Measurements from ENCODE around the gene PRRG2. TPM values are rescaled to one million over a fixed set of nuclear protein-coding genes. Genes with fewer than 3 reads are reported as not detected.
"Not testable (repeated sequence)": the region's sequence is repeated elsewhere in the genome, so short reads cannot be mapped to it uniquely, and the experiment has no call there.

The PRRG2 gene
- total and polyA plus RNA-seq, 2 experiments from 2014 or later, result 2.0 to 3.8 TPM

DNA sequence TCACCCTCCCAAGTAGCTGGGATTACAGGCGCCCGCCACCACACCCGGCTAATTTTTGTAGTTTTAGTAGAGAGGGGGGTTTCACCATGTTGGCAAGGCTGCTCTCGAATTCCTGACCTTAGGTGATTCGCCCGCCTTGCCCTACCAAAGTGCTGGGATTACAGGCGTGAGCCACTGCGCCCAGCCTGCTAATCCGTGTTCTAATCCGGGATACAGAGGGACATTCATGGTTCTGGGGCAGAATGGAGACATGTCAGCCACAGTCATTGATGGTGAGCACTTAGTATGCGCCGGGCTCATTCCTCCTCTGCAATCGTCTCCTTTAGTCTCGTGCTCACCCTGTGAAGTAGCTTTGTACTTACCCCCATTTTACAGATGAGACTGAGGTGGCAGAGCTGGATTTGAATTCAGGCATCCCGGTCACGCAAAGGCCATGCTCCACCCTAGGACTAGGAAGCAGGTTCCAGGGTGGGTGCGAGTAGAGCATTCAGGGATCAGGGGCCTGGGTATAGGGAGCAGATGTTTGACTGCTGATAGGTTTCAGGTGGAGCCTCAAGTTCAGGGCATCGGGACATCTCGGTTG lies 50.6 kb downstream of the PRRG2 start (continued):
- TF ChIP-seq, protein P1, sequence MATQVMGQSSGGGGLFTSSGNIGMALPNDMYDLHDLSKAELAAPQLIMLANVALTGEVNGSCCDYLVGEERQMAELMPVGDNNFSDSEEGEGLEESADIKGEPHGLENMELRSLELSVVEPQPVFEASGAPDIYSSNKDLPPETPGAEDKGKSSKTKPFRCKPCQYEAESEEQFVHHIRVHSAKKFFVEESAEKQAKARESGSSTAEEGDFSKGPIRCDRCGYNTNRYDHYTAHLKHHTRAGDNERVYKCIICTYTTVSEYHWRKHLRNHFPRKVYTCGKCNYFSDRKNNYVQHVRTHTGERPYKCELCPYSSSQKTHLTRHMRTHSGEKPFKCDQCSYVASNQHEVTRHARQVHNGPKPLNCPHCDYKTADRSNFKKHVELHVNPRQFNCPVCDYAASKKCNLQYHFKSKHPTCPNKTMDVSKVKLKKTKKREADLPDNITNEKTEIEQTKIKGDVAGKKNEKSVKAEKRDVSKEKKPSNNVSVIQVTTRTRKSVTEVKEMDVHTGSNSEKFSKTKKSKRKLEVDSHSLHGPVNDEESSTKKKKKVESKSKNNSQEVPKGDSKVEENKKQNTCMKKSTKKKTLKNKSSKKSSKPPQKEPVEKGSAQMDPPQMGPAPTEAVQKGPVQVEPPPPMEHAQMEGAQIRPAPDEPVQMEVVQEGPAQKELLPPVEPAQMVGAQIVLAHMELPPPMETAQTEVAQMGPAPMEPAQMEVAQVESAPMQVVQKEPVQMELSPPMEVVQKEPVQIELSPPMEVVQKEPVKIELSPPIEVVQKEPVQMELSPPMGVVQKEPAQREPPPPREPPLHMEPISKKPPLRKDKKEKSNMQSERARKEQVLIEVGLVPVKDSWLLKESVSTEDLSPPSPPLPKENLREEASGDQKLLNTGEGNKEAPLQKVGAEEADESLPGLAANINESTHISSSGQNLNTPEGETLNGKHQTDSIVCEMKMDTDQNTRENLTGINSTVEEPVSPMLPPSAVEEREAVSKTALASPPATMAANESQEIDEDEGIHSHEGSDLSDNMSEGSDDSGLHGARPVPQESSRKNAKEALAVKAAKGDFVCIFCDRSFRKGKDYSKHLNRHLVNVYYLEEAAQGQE (IDR thresholded peaks at IDR 0.05; ENCODE audit: unreplicated experiment), result no peak
- TF ChIP-seq CTCF (conservative IDR thresholded peaks at IDR 0.05; ENCODE audit: low read depth in 2 of 2), result no peak
- no peak for TF ChIP-seq JUNB (IDR thresholded peaks at IDR 0.05; ENCODE audit: unreplicated experiment)

DNA sequence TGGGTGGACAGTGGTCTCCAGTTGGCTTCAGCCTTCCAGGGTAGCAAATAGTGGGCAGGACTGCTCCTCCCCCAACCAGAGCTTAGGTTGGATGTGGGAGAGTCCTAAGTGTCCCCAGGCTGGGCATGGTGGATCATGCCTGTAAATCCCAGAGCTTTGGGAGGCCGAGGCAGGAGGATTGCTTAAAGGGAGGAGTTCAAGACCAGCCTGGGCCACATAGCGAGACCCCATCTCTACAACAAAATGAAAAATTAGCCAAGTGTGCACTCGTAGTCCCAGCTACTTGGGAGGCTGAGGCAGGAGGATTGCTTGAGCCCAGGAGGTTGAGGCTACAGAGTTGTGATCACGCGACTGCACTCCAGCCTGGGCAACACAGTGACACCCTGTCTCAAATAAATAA lies 51.5 kb downstream of the PRRG2 start:
- peaks cover 5% of the 10 kb centered on the region for H4K20me1 ChIP-seq (replicated peaks; ENCODE audit: insufficient read depth)
- peaks cover 37% of the 10 kb centered on the region for H3F3A ChIP-seq (replicated peaks; ENCODE audit: low read depth)
- H3K79me2 ChIP-seq (replicated peaks; ENCODE audit: insufficient read depth), result no peaks in the 10 kb centered on the region
- no peaks in the 10 kb centered on the region; the same call in 1 of the 2 replicates for H3K36me3 ChIP-seq (ENCODE audit: insufficient read depth)
- H3K27ac Mint-ChIP-seq, result no peak overlapping the region
- no peak for TF ChIP-seq POLR2AphosphoS5 (IDR thresholded peaks at IDR 0.05; ENCODE audit: low read depth)
- TF ChIP-seq STAT1 (IDR thresholded peaks at IDR 0.05; ENCODE audit: unreplicated experiment), result no peak
- TF ChIP-seq JUNB (IDR thresholded peaks at IDR 0.05; ENCODE audit: unreplicated experiment), result no peak
- TF ChIP-seq, protein P1 (IDR thresholded peaks at IDR 0.05; ENCODE audit: unreplicated experiment), result no peak
- no peak for TF ChIP-seq ZNF331 (CRISPR knock-in tag; IDR thresholded peaks at IDR 0.05; ENCODE audit: low read depth)
- no peak for TF ChIP-seq ZNF114 (CRISPR knock-in tag; IDR thresholded peaks at IDR 0.05)
- no peak for TF ChIP-seq NANOG (IDR thresholded peaks at IDR 0.05; ENCODE audit: borderline replicate concordance)
- H3K36me3 Mint-ChIP-seq (ENCODE audit: low read depth), result peaks cover 11% of the 10 kb centered on the region; the same call in 2 of the 3 replicates
- no peak overlapping the region for H2AFZ ChIP-seq
- peaks cover 14% of the 10 kb centered on the region; the same call in 1 of the 2 replicates for H3K4me1 ChIP-seq (ENCODE audit: insufficient read depth)
- peaks cover 27% of the 10 kb centered on the region for H3K27me3 Mint-ChIP-seq (ENCODE audit: insufficient read depth, low read depth, poor library complexity)
- H3K27ac ChIP-seq (ENCODE audit: low read depth), result no peak overlapping the region
- H3K4me3 Mint-ChIP-seq, result no peak overlapping the region
- ATAC-seq (no peak), DNase-seq (ENCODE audit: low spot score) (no peak)
- no peaks in the 10 kb centered on the region for H3K9me2 ChIP-seq (ENCODE audit: insufficient read depth)
- no peaks in the 10 kb centered on the region for H3K27me3 ChIP-seq (ENCODE audit: insufficient read depth)
- peaks cover 2% of the 10 kb centered on the region; the same call in 1 of the 3 replicates for H3K9me3 Mint-ChIP-seq
- H3K4me1 Mint-ChIP-seq, result peaks cover 28% of the 10 kb centered on the region
- no peak overlapping the region for H3K4me3 ChIP-seq
- H3K4me2 ChIP-seq, result no peak overlapping the region

DNA sequence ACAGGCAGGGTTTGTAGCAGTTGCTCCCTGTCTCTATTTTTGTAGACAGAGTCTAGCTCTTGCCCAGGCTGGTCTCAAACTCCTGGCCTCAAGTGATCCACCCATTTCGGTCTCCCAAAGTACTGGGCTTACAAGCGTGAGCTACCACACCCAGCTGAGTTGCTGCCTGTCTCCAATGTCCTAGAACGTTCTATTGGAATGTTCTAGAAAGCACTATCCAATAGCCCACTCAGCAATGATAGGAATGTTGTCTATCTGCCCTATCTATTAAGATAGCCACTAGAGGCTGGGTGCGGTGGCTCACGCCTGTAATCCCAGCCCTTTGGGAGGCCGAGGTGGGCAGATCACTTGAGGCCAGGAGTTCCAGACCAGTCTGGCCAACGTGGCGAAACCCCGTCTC lies 52.2 kb downstream of the PRRG2 start:
- Mint-ChIP-seq H3K27me3 (ENCODE audit: insufficient read depth, low read depth, poor library complexity) (peaks cover 29% of the 10 kb centered on the region), H3K4me1 (peaks cover 33% of the 10 kb centered on the region)
- peaks cover 21% of the 10 kb centered on the region; the same call in 1 of the 2 replicates for H3K4me1 ChIP-seq (ENCODE audit: insufficient read depth)
- ATAC-seq; H3K27ac Mint-ChIP-seq; H3K4me2 ChIP-seq; H3K36me3 Mint-ChIP-seq (ENCODE audit: low read depth); H3K9me2 ChIP-seq (ENCODE audit: insufficient read depth); H3K4me3 ChIP-seq; H3K9me3 Mint-ChIP-seq; H4K20me1 ChIP-seq (replicated peaks; ENCODE audit: insufficient read depth); H3K27ac ChIP-seq (ENCODE audit: low read depth); H3K4me3 Mint-ChIP-seq; H2AFZ ChIP-seq; H3K27me3 ChIP-seq (ENCODE audit: insufficient read depth); H3K79me2 ChIP-seq (replicated peaks; ENCODE audit: insufficient read depth); H3K36me3 ChIP-seq (ENCODE audit: insufficient read depth): not testable (repeated sequence)
- peaks cover 33% of the 10 kb centered on the region for H3F3A ChIP-seq (replicated peaks; ENCODE audit: low read depth)
- DNase-seq (ENCODE audit: low spot score), result peak; percentile 50
